ENCODE data around the gene TMEM201.

Gene TMEM201

GRCh38 chr1:9539165-9539828 is 49.4 kb upstream of the TMEM201 start, which contains the start of gene SLC25A33 (continued):
- TF ChIP-seq KLF10 (tag by site-specific recombination; IDR thresholded peaks at IDR 0.05) = peak; percentile 100
- TF ChIP-seq, protein P1, sequence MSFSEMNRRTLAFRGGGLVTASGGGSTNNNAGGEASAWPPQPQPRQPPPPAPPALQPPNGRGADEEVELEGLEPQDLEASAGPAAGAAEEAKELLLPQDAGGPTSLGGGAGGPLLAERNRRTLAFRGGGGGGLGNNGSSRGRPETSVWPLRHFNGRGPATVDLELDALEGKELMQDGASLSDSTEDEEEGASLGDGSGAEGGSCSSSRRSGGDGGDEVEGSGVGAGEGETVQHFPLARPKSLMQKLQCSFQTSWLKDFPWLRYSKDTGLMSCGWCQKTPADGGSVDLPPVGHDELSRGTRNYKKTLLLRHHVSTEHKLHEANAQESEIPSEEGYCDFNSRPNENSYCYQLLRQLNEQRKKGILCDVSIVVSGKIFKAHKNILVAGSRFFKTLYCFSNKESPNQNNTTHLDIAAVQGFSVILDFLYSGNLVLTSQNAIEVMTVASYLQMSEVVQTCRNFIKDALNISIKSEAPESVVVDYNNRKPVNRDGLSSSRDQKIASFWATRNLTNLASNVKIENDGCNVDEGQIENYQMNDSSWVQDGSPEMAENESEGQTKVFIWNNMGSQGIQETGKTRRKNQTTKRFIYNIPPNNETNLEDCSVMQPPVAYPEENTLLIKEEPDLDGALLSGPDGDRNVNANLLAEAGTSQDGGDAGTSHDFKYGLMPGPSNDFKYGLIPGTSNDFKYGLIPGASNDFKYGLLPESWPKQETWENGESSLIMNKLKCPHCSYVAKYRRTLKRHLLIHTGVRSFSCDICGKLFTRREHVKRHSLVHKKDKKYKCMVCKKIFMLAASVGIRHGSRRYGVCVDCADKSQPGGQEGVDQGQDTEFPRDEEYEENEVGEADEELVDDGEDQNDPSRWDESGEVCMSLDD (tag by site-specific recombination; IDR thresholded peaks at IDR 0.05) = 0 out of 2 replicates have a peak, but pooled peaks have one; percentile 29
- TF ChIP-seq, protein P2, sequence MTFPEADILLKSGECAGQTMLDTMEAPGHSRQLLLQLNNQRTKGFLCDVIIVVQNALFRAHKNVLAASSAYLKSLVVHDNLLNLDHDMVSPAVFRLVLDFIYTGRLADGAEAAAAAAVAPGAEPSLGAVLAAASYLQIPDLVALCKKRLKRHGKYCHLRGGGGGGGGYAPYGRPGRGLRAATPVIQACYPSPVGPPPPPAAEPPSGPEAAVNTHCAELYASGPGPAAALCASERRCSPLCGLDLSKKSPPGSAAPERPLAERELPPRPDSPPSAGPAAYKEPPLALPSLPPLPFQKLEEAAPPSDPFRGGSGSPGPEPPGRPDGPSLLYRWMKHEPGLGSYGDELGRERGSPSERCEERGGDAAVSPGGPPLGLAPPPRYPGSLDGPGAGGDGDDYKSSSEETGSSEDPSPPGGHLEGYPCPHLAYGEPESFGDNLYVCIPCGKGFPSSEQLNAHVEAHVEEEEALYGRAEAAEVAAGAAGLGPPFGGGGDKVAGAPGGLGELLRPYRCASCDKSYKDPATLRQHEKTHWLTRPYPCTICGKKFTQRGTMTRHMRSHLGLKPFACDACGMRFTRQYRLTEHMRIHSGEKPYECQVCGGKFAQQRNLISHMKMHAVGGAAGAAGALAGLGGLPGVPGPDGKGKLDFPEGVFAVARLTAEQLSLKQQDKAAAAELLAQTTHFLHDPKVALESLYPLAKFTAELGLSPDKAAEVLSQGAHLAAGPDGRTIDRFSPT (tag by site-specific recombination; IDR thresholded peaks at IDR 0.05) = no peak
- no peak for TF ChIP-seq GFI1B (tag by site-specific recombination; IDR thresholded peaks at IDR 0.05)
- TF ChIP-seq, protein P3, sequence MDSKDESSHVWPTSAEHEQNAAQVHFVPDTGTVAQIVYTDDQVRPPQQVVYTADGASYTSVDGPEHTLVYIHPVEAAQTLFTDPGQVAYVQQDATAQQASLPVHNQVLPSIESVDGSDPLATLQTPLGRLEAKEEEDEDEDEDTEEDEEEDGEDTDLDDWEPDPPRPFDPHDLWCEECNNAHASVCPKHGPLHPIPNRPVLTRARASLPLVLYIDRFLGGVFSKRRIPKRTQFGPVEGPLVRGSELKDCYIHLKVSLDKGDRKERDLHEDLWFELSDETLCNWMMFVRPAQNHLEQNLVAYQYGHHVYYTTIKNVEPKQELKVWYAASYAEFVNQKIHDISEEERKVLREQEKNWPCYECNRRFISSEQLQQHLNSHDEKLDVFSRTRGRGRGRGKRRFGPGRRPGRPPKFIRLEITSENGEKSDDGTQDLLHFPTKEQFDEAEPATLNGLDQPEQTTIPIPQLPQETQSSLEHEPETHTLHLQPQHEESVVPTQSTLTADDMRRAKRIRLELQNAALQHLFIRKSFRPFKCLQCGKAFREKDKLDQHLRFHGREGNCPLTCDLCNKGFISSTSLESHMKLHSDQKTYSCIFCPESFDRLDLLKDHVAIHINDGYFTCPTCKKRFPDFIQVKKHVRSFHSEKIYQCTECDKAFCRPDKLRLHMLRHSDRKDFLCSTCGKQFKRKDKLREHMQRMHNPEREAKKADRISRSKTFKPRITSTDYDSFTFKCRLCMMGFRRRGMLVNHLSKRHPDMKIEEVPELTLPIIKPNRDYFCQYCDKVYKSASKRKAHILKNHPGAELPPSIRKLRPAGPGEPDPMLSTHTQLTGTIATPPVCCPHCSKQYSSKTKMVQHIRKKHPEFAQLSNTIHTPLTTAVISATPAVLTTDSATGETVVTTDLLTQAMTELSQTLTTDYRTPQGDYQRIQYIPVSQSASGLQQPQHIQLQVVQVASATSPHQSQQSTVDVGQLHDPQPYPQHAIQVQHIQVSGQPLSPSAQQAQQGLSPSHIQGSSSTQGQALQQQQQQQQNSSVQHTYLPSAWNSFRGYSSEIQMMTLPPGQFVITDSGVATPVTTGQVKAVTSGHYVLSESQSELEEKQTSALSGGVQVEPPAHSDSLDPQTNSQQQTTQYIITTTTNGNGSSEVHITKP (tag by site-specific recombination; IDR thresholded peaks at IDR 0.05) = 0 out of 2 replicates have a peak, but pooled peaks have one; percentile 4
- TF ChIP-seq KLF9 (tag by site-specific recombination; IDR thresholded peaks at IDR 0.05; ENCODE audit: low read depth) = peak; percentile 88
- no peak for TF ChIP-seq ZNF488 (tag by site-specific recombination; IDR thresholded peaks at IDR 0.05)
- TF ChIP-seq, protein P4, sequence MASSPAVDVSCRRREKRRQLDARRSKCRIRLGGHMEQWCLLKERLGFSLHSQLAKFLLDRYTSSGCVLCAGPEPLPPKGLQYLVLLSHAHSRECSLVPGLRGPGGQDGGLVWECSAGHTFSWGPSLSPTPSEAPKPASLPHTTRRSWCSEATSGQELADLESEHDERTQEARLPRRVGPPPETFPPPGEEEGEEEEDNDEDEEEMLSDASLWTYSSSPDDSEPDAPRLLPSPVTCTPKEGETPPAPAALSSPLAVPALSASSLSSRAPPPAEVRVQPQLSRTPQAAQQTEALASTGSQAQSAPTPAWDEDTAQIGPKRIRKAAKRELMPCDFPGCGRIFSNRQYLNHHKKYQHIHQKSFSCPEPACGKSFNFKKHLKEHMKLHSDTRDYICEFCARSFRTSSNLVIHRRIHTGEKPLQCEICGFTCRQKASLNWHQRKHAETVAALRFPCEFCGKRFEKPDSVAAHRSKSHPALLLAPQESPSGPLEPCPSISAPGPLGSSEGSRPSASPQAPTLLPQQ (tag by site-specific recombination; IDR thresholded peaks at IDR 0.05) = no peak
- TF ChIP-seq ZNF214 (tag by site-specific recombination; IDR thresholded peaks at IDR 0.05; ENCODE audit: borderline replicate concordance) = no peak
- TF ChIP-seq ZNF791 (tag by site-specific recombination; IDR thresholded peaks at IDR 0.05) = no peak
- no peak for TF ChIP-seq ZNF560 (tag by site-specific recombination; IDR thresholded peaks at IDR 0.05; ENCODE audit: borderline replicate concordance)
- TF ChIP-seq, protein P5, sequence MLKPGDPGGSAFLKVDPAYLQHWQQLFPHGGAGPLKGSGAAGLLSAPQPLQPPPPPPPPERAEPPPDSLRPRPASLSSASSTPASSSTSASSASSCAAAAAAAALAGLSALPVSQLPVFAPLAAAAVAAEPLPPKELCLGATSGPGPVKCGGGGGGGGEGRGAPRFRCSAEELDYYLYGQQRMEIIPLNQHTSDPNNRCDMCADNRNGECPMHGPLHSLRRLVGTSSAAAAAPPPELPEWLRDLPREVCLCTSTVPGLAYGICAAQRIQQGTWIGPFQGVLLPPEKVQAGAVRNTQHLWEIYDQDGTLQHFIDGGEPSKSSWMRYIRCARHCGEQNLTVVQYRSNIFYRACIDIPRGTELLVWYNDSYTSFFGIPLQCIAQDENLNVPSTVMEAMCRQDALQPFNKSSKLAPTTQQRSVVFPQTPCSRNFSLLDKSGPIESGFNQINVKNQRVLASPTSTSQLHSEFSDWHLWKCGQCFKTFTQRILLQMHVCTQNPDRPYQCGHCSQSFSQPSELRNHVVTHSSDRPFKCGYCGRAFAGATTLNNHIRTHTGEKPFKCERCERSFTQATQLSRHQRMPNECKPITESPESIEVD (tag by site-specific recombination; IDR thresholded peaks at IDR 0.05) = no peak
- no peak for TF ChIP-seq ZNF670 (tag by site-specific recombination; IDR thresholded peaks at IDR 0.05; ENCODE audit: low read depth)
- TF ChIP-seq ZFHX2 (tag by site-specific recombination; conservative IDR thresholded peaks at IDR 0.05) = peak; percentile 62
- TF ChIP-seq, protein P6, sequence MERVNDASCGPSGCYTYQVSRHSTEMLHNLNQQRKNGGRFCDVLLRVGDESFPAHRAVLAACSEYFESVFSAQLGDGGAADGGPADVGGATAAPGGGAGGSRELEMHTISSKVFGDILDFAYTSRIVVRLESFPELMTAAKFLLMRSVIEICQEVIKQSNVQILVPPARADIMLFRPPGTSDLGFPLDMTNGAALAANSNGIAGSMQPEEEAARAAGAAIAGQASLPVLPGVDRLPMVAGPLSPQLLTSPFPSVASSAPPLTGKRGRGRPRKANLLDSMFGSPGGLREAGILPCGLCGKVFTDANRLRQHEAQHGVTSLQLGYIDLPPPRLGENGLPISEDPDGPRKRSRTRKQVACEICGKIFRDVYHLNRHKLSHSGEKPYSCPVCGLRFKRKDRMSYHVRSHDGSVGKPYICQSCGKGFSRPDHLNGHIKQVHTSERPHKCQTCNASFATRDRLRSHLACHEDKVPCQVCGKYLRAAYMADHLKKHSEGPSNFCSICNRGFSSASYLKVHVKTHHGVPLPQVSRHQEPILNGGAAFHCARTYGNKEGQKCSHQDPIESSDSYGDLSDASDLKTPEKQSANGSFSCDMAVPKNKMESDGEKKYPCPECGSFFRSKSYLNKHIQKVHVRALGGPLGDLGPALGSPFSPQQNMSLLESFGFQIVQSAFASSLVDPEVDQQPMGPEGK (tag by site-specific recombination; IDR thresholded peaks at IDR 0.05) = peak; percentile 42; the same call in 1 of the 2 replicates
- no peak for TF ChIP-seq ZNF792 (tag by site-specific recombination; IDR thresholded peaks at IDR 0.05)
- TF ChIP-seq, protein P7, sequence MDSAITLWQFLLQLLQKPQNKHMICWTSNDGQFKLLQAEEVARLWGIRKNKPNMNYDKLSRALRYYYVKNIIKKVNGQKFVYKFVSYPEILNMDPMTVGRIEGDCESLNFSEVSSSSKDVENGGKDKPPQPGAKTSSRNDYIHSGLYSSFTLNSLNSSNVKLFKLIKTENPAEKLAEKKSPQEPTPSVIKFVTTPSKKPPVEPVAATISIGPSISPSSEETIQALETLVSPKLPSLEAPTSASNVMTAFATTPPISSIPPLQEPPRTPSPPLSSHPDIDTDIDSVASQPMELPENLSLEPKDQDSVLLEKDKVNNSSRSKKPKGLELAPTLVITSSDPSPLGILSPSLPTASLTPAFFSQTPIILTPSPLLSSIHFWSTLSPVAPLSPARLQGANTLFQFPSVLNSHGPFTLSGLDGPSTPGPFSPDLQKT (IDR thresholded peaks at IDR 0.05; ENCODE audit: borderline replicate concordance, low read depth, low read length) = peak; percentile 97
- TF ChIP-seq ZNF558 (tag by site-specific recombination; IDR thresholded peaks at IDR 0.05) = no peak
- TF ChIP-seq ZNF529 (tag by site-specific recombination; IDR thresholded peaks at IDR 0.05; ENCODE audit: insufficient replicate concordance) = no peak
- TF ChIP-seq ZNF311 (tag by site-specific recombination; IDR thresholded peaks at IDR 0.05; ENCODE audit: borderline replicate concordance) = no peak
- no peak for TF ChIP-seq ZNF248 (tag by site-specific recombination; IDR thresholded peaks at IDR 0.05)
- TF ChIP-seq ZNF830 (tag by site-specific recombination; IDR thresholded peaks at IDR 0.05; ENCODE audit: low read depth) = no peak
